Omental fat pad (tissue), 4 donors: ENCODE measurements around the gene RFX6. TPM values are rescaled to one million over a fixed set of nuclear protein-coding genes. Genes with fewer than 3 reads are reported as not detected.

Experiments used
- ATAC-seq: fragments of 150-250 bp; one replicate; pipeline ENCODE4 v1.9.1; 2016; ENCODE audit warnings: mild to moderate bottlenecking, moderate library complexity; ENCODE audit not compliant: low FRiP score
- DNase-seq: peaks from one replicate; pipeline ENCODE4 v3.0.0-alpha.2; 2019; ENCODE audit warnings: low spot score
- total RNA-seq, 4 donors: library from RNA; depleted of rRNA; stranded (reverse); fragments of >200 nt; gene quantifications; one replicate each; pipeline ENCODE4 v1.1.0, GENCODE V29; 2016
- TF ChIP-seq, protein P1 (sequence below), 3 donors: fragments of 450-650 bp; IDR thresholded peaks; one replicate each; pipeline ENCODE4 v1.5.1; 2016 to 2017; ENCODE audit warnings: antibody characterized with exemption in 3 of 3, mild to moderate bottlenecking in 3 of 3, moderate library complexity in 2 of 3

RFX6 gene
- total RNA-seq, 4 donors from 2014 or later: not detected

DNA sequence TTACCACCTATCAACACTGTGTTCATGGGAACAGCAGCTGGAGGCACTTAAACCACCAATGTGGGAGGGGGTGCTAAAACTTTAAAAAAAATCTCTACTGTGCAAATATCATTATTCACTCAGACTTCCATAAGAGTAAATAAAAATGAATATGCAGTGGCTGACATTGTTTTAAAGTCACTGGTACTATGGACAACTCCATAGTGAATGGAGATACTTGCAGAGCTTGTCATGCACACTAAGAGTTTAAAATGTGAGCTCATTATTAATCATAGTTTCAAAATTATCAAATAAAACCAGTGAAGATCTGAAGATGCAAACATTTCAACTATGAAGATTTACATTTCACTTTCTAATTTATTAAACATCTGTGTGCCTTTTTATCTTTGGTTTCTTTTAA, 54.4 kb downstream of the RFX6 start:
- TF ChIP-seq, protein P1, sequence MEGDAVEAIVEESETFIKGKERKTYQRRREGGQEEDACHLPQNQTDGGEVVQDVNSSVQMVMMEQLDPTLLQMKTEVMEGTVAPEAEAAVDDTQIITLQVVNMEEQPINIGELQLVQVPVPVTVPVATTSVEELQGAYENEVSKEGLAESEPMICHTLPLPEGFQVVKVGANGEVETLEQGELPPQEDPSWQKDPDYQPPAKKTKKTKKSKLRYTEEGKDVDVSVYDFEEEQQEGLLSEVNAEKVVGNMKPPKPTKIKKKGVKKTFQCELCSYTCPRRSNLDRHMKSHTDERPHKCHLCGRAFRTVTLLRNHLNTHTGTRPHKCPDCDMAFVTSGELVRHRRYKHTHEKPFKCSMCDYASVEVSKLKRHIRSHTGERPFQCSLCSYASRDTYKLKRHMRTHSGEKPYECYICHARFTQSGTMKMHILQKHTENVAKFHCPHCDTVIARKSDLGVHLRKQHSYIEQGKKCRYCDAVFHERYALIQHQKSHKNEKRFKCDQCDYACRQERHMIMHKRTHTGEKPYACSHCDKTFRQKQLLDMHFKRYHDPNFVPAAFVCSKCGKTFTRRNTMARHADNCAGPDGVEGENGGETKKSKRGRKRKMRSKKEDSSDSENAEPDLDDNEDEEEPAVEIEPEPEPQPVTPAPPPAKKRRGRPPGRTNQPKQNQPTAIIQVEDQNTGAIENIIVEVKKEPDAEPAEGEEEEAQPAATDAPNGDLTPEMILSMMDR (IDR thresholded peaks at IDR 0.05): no peak
- no peak for ATAC-seq
- no peak for DNase-seq

GRCh38 chr6:116932496-116932895, 55.5 kb downstream of the RFX6 start:
- TF ChIP-seq, protein P1 (IDR thresholded peaks at IDR 0.05): no peak
- no peak for ATAC-seq
- DNase-seq: no peak

GRCh38 chr6:116933485-116933884, 56.4 kb downstream of the RFX6 start:
- DNase-seq: no peak
- no peak for ATAC-seq
- TF ChIP-seq, protein P1 (IDR thresholded peaks at IDR 0.05): no peak

- TF ChIP-seq, protein P1 (IDR thresholded peaks at IDR 0.05): no peak
- no peak for ATAC-seq
- no peak for DNase-seq
Observed at GRCh38 chr6:116938305-116938704, 61.3 kb downstream of the RFX6 start.

DNA sequence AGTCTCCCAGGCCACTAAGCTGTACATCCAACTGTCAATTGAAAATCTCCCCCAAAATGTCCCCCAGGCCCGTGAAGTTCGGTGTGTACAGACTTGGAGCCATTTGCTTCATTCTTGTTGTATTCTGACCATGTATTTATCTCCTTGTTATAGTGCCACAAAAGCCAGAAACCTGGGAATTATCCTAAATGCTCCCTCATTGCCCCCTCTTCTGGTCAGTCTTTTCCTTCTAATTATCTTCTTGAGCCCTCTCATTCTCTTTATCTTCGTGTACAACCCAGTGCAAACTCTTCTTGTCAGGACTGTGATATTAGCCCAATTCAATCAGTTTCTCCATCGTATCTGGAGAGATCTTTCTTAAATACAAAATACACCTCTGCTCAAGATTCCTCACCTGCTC, 64.7 kb downstream of the RFX6 start:
- DNase-seq (no peak), ATAC-seq (no peak)
- TF ChIP-seq, protein P1 (IDR thresholded peaks at IDR 0.05): no peak

- TF ChIP-seq, protein P1 (IDR thresholded peaks at IDR 0.05): no peak
- DNase-seq: no peak
- ATAC-seq: no peak
Observed at GRCh38 chr6:116945809-116946208, 68.8 kb downstream of the RFX6 start.

GRCh38 chr6:116948533-116949304, 71.7 kb downstream of the RFX6 start:
- TF ChIP-seq, protein P1 (IDR thresholded peaks at IDR 0.05): no peak
- ATAC-seq: no peak
- DNase-seq: no peak
